Cardiac fibroblast (primary cell): Measurements from ENCODE around the gene SYT7.
A peak's percentile ranks its signal among the peaks of the same experiment; 100 is the strongest.

Experiments used
- DNase-seq, 2 donors: peaks; one replicate each; pipeline versions ENCODE4 v3.0.0 to v3.0.0-alpha.2; 2010; ENCODE audit warnings: low read depth in 2 of 2
- H3K4me3 ChIP-seq, 2 donors: replicated peaks in 1 of 2; 1 replicate in 1 of 2; 2 replicates in 1 of 2; pipeline ENCODE4 v1.5.1; 2011; ENCODE audit warnings: low read depth in 2 of 2, low read length in 2 of 2, mild to moderate bottlenecking in 2 of 2, moderate library complexity in 1 of 2
- CTCF ChIP-seq: IDR thresholded peaks from one replicate; pipeline ENCODE4 v1.5.1; 2011; ENCODE audit warnings: low read depth, mild to moderate bottlenecking, low read length, inconsistent platforms

Gene SYT7

GRCh38 chr11:61598886-61599868 is 18.3 kb upstream of the SYT7 start:
- H3K4me3 ChIP-seq, result no peak overlapping the region
- no peak for TF ChIP-seq CTCF
- DNase-seq, result peak; percentile 68 to 79

GRCh38 chr11:61598374-61598773 is 17.5 kb upstream of the SYT7 start:
- no peak for DNase-seq
- no peak for TF ChIP-seq CTCF
- no peak overlapping the region for H3K4me3 ChIP-seq

- no peak overlapping the region for H3K4me3 ChIP-seq
Measured at GRCh38 chr11:61596990-61597389, 16.1 kb upstream of the SYT7 start.

GRCh38 chr11:61596542-61596941 is 15.7 kb upstream of the SYT7 start:
- no peak for DNase-seq
- TF ChIP-seq CTCF, result no peak

More at GRCh38 chr11:61596990-61597389, 16.1 kb upstream of the SYT7 start:
- TF ChIP-seq CTCF, result no peak
- DNase-seq, result no peak

GRCh38 chr11:61594907-61595257 is 14.0 kb upstream of the SYT7 start:
- DNase-seq, result no peak
- no peak for TF ChIP-seq CTCF
- no peak overlapping the region for H3K4me3 ChIP-seq

More at GRCh38 chr11:61596542-61596941, 15.7 kb upstream of the SYT7 start:
- no peak overlapping the region for H3K4me3 ChIP-seq

- no peak overlapping the region for H3K4me3 ChIP-seq
- no peak for DNase-seq
- no peak for TF ChIP-seq CTCF
Measured at GRCh38 chr11:61593151-61593550, 12.3 kb upstream of the SYT7 start.

GRCh38 chr11:61592176-61592575 is 11.3 kb upstream of the SYT7 start:
- no peak overlapping the region for H3K4me3 ChIP-seq
- TF ChIP-seq CTCF, result no peak
- no peak for DNase-seq
